ENCODE measurements around the gene CAMKMT. TPM values are rescaled to one million over a fixed set of nuclear protein-coding genes. Genes with fewer than 3 reads are reported as not detected.
A peak's percentile ranks its signal among the peaks of the same experiment; 100 is the strongest.

Gene CAMKMT
- total RNA-seq, 1 experiment from 2014 or later: 14.2 TPM

GRCh38 chr2:44770221-44771195 is 408.8 kb downstream of the CAMKMT start:
- no peak for DNase-seq (ENCODE audit: low read depth)

DNA sequence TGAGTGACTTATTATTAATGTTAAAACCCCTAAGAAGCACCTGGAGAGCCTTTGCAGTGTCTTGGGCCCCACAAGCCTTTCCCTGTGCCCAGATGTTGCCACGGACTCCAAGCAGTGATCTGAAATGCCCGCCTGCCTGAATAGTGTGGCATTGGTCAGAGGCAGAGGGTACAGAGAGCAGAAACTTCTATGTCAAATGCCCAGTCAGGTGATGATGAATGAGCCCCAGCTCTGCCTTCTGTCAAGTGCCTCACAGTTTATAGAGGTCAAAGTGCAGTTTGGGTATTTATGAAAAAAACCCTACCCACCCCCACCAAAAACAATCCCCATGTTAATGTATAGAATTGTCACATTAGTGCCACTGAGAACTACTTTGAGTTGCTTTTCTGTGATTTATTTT is 409.8 kb downstream of the CAMKMT start:
- no peak for DNase-seq (ENCODE audit: low read depth)

- no peak for DNase-seq (ENCODE audit: low read depth)
Observed at GRCh38 chr2:44772131-44772530, 410.4 kb downstream of the CAMKMT start.

DNA sequence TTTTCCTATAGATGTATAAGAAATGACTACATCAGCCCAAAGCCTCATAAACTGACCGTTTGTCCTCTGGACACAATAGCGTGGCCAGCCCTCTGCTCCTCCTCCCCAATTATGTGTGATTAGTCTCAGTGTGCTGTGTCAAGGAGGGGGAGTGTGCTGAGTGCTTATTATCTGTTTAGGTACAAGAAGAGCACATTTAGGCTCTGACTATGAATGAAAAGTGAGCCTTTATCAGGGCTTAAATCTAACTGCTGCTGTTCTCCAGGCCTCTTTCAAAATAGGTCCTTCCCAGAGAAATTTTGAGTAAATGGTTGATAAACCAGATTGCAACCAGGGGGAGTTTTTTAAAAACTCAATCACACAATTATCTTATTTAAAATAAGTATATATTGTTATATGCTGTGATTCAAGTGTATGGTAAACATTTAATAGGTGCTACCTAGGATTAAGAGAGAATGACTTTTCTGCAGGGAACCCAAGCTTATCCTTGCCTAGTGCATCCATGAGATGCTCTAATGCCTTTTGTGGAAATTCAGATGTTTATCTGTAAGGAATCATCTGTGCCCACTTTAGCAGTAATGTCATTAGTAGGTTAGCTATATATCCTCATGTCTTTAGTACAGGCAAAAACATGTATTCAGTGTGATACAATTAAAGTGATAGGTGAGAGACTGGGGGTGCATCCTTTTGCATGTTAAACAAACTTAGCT is 411.1 kb downstream of the CAMKMT start:
- DNase-seq (ENCODE audit: low read depth): no peak

GRCh38 chr2:44774826-44775492 is 413.2 kb downstream of the CAMKMT start:
- no peak for DNase-seq (ENCODE audit: low read depth)

GRCh38 chr2:44777036-44777435 is 415.3 kb downstream of the CAMKMT start:
- no peak for DNase-seq (ENCODE audit: low read depth)

DNA sequence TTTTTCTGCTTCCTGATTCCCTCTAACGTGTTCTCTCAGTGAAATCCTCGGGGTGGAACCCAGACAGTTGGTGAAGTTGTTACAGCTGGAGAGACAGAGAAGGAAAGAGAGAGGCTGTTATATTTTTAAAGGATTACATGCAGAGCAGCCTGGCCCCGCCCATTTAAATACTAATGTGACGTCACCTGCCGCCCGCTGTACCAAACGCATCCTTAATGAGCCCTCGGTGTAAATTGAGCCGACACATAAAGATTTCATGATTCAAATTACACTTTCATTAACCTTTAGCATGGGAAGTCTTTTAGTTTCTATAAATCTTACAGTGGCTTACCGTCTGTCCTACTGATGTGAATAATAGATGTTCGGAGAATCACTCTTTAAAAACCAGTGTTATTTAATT is 415.8 kb downstream of the CAMKMT start:
- DNase-seq (ENCODE audit: low read depth): peak; percentile 23

DNA sequence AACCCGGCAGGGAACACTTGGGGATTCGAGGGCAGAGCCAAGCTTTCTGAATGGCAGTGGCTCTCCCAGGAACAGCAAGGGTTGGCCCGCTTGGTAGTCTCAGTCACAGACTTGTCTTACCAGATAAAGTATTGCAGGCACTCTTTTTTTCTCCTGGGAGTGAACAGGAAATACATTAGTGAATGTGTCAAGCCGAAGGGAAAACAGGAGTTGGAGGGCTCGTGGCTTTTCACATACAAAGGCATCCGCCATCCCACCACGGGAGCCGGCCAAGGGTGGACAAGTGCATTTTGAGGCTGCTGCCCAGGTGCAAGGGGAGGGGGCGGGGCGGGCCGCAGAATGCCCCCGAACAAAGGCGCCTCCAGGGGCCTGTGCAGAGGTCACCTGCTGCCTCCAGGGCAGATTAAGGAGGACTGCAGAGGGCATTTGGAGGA is 416.5 kb downstream of the CAMKMT start:
- DNase-seq (ENCODE audit: low read depth): peak; percentile 34

GRCh38 chr2:44778671-44779476 is 417.1 kb downstream of the CAMKMT start:
- no peak for DNase-seq (ENCODE audit: low read depth)

DNA sequence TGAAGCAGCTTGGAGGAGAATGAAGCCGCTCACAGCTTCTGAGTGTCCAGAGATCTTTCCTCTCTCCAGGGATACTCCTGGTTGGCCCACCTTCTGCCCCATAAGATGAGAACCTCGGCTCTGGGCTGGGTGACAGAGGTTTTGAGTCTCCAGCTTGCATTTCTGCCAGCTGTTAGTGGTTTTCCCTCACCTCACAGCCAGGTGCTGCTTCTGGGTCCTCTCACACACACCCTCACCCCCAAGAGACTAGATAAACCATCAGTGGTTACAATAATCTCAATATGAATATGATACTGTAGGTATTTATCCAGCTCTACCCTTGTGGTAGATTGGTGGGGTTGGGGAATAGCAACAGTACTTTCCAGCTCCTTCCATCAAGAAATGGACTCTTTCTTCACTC is 418.0 kb downstream of the CAMKMT start:
- DNase-seq (ENCODE audit: low read depth): no peak

GRCh38 chr2:44780406-44780805 is 418.7 kb downstream of the CAMKMT start:
- DNase-seq (ENCODE audit: low read depth): no peak

- no peak for DNase-seq (ENCODE audit: low read depth)
Observed at GRCh38 chr2:44785433-44785832, 423.7 kb downstream of the CAMKMT start.

GRCh38 chr2:44786045-44786816 is 424.5 kb downstream of the CAMKMT start:
- no peak for DNase-seq (ENCODE audit: low read depth)

DNA sequence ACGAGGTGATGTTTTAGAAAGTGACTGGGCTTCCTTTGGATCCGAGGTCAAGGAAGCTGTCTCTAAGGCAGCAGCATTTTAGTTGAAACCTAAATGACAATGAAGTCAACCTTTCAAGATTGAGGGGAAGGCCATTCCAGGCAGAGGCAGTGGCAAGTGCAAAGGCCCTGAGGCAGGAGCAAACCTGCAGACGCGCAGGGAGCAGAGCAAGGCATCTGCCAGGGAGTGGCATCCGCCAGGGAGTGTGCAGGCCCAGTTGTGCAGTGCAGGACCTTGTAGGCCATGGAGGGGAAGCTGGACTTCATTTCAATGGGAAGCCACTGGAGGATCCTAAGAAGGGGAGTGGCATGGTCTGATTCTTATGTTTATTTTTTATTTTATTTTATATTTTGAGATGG is 425.1 kb downstream of the CAMKMT start:
- DNase-seq (ENCODE audit: low read depth): no peak

DNA sequence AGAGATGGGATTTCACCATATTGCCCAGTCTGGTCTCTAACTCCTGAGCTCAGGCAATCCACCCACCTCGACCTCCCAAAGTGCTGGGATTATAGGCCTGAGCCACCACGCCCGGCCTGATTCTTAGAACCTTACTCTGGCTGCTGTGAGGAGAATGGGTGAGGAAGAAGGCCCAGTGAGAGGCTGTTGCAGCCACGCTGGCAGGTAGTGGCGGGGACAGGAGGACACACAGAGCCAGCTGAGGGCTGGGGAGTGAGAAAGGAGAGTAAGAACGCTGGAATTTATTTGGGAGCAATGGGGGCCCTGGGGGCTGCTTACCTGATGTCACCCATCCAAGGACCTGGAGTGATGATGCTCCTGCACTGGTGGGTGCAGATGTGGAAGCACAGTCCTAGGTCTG is 425.9 kb downstream of the CAMKMT start:
- no peak for DNase-seq (ENCODE audit: low read depth)

- DNase-seq (ENCODE audit: low read depth): no peak
Observed at GRCh38 chr2:44789446-44789845, 427.7 kb downstream of the CAMKMT start.

DNA sequence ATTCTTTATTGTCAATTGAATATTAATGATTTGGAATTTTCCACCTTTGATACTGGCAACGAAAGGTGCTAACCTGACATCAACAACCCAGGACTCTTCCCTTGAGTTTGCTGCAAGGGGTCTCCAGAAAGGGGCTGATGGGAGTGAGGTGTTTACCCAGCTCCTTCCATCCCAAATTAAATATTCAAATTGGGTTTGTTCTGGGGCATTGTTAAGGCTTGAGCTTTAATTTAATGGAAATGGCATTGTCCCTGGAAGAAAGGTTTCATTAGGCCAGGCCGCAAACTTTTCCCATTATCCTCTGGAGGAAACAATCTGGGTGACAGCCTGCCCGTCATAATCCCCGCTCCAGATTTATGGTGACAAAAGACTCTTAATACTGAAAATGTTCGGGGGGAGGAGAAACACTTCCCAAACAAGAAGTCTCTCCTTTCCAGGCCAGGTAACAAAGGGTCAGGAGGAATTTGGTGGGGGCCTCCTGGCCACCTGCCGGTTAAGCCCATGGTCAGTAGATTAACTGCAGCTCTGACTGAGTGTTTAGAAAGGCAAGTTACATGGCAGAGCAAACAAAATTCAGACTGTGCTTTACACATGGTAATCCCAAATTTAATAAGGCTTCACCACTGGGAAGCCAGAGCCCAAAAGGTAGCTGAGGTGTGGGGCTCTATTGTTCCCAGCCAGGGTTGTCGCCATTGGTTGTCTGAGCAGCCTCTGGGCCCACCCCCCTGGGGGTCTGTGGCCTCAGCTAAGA is 428.4 kb downstream of the CAMKMT start:
- no peak for DNase-seq (ENCODE audit: low read depth)

DNA sequence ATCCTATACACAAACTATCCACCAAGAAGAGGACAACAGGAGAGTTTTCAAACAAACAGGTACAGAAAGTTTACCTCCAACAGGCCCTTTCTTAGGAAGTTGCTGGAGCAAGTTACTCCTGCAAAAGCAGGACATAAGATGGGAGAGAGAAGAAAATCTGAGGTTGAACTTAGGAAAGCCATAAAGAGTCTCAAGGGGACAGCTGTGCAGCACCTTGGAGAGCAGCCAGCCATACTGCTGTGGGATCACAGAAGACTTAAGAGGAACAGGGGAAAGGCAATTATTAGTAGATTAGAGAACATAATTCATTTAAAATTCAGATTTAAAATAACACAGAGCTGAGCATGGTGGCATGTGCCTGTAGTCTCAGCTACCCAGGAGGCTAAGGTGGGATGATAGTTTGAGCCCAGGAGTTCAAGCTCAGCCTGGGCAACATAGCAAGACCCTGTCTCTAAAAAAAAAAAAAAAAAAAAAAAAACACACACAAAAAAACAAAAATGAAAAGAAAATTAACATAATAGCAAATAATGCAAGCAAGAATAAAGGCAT is 431.6 kb downstream of the CAMKMT start:
- DNase-seq (ENCODE audit: low read depth): peak; percentile 18

- no peak for DNase-seq (ENCODE audit: low read depth)
Observed at GRCh38 chr2:44796771-44797170, 435.0 kb downstream of the CAMKMT start.
